ENCODE results near the gene NEXN. TPM values are rescaled to one million over a fixed set of nuclear protein-coding genes. Genes with fewer than 3 reads are reported as not detected.

NEXN gene
- total and polyA plus RNA-seq, 2 experiments from 2014 or later, result 2.6 to 11.8 TPM

DNA sequence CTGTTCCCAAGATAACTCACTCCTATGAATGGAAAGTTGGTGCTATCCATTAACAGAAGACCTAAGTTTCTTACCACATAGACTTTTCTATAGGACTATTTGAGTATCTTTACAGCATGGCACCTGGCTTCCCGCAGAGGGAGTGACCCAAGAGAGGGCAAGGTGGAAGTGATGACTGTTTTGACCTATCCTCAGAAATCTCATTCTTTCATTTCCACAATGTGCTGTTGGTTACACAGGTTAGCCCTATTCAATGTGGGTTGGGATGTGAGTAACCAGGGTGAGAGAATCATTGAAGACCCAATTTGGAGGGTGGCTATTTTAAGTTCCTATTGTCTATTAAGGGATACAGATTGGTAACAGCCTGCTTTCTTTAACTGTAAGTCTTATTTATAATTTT is 38.3 kb upstream of the NEXN start:
- DNase-seq (ENCODE audit: low spot score), result no peak
- H3K9me2 ChIP-seq (ENCODE audit: insufficient read depth), result no peaks in the 10 kb centered on the region; the same call in 1 of the 2 replicates

More for the DNA sequence above, 38.3 kb upstream of the NEXN start:
- Histone ChIP-seq H3K4me3 (no peak overlapping the region), H3K27ac (ENCODE audit: low read depth) (no peak overlapping the region), H3K27me3 (ENCODE audit: insufficient read depth) (no peaks in the 10 kb centered on the region), H3F3A (replicated peaks; ENCODE audit: low read depth) (no peaks in the 10 kb centered on the region), H2AFZ (no peak overlapping the region), H4K20me1 (replicated peaks; ENCODE audit: insufficient read depth) (no peaks in the 10 kb centered on the region), H3K4me2 (no peak overlapping the region), H3K79me2 (replicated peaks; ENCODE audit: insufficient read depth) (no peaks in the 10 kb centered on the region), H3K36me3 (ENCODE audit: insufficient read depth) (peaks cover under 1% of the 10 kb centered on the region; the same call in 1 of the 2 replicates), H3K4me1 (ENCODE audit: insufficient read depth) (no peaks in the 10 kb centered on the region)
- H3K27me3 Mint-ChIP-seq (ENCODE audit: insufficient read depth, low read depth, poor library complexity), result no peaks in the 10 kb centered on the region
- H3K27ac Mint-ChIP-seq, result no peak overlapping the region
- TF ChIP-seq POLR2AphosphoS5 (IDR thresholded peaks at IDR 0.05; ENCODE audit: low read depth) (no peak), STAT1 (IDR thresholded peaks at IDR 0.05; ENCODE audit: unreplicated experiment) (no peak), ZNF462 (CRISPR knock-in tag; IDR thresholded peaks at IDR 0.05) (no peak), CREB1 (CRISPR knock-in tag; IDR thresholded peaks at IDR 0.05; ENCODE audit: low read depth) (no peak), EZH2phosphoT487 (IDR thresholded peaks at IDR 0.05; ENCODE audit: unreplicated experiment) (no peak), EZH2 (IDR thresholded peaks at IDR 0.05; ENCODE audit: low read depth, unreplicated experiment) (no peak), ETS1 (IDR thresholded peaks at IDR 0.05) (no peak), ZNF114 (CRISPR knock-in tag; IDR thresholded peaks at IDR 0.05) (no peak), REST (IDR thresholded peaks at IDR 0.05; ENCODE audit: unreplicated experiment) (no peak)
- TF ChIP-seq, protein P1, sequence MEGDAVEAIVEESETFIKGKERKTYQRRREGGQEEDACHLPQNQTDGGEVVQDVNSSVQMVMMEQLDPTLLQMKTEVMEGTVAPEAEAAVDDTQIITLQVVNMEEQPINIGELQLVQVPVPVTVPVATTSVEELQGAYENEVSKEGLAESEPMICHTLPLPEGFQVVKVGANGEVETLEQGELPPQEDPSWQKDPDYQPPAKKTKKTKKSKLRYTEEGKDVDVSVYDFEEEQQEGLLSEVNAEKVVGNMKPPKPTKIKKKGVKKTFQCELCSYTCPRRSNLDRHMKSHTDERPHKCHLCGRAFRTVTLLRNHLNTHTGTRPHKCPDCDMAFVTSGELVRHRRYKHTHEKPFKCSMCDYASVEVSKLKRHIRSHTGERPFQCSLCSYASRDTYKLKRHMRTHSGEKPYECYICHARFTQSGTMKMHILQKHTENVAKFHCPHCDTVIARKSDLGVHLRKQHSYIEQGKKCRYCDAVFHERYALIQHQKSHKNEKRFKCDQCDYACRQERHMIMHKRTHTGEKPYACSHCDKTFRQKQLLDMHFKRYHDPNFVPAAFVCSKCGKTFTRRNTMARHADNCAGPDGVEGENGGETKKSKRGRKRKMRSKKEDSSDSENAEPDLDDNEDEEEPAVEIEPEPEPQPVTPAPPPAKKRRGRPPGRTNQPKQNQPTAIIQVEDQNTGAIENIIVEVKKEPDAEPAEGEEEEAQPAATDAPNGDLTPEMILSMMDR (conservative IDR thresholded peaks at IDR 0.05; ENCODE audit: low read depth in 2 of 2), result no peak
- no peaks in the 10 kb centered on the region; the same call in 2 of the 3 replicates for H3K9me3 Mint-ChIP-seq
- peaks cover 12% of the 10 kb centered on the region; the same call in 2 of the 3 replicates for H3K36me3 Mint-ChIP-seq (ENCODE audit: low read depth)
- no peak for ATAC-seq
- H3K4me1 Mint-ChIP-seq, result no peaks in the 10 kb centered on the region
- no peak overlapping the region for H3K4me3 Mint-ChIP-seq

All from GM23338 (cell line).